Natural killer cell (primary cell): Measurements from ENCODE around the gene PUM1. TPM values are rescaled to one million over a fixed set of nuclear protein-coding genes. Genes with fewer than 3 reads are reported as not detected.

Source experiments
- ATAC-seq, 3 donors: fragments of 150-1000 bp in 2 of 3; fragments of 200-7000 bp in 1 of 3; cut with Tn5 transposase; 1 replicate in 1 of 3; 2 replicates in 2 of 3; pipeline ENCODE4 v1.10.0; 2021; ENCODE audit warnings: mild to moderate bottlenecking in 2 of 3, moderate library complexity in 2 of 3
- DNase-seq, 2 donors: peaks; one replicate each; pipeline versions ENCODE4 v3.0.0 to v3.0.0-alpha.2; 2013 to 2021; ENCODE audit warnings: mixed read lengths in 1 of 2
- H3K27ac ChIP-seq: one replicate; pipeline ENCODE4 v1.5.1; 2013; ENCODE audit warnings: mild to moderate bottlenecking, low read length
- H3K27me3 ChIP-seq: one replicate; pipeline ENCODE4 v1.6.1; 2013; ENCODE audit warnings: low read length; ENCODE audit not compliant: control insufficient read depth, insufficient read depth
- H3K36me3 ChIP-seq: one replicate; pipeline ENCODE4 v1.6.1; 2013; ENCODE audit warnings: low read length; ENCODE audit not compliant: control insufficient read depth, insufficient read depth
- H3K4me1 ChIP-seq: one replicate; pipeline ENCODE4 v1.6.1; 2013; ENCODE audit warnings: low read length; ENCODE audit not compliant: control insufficient read depth, insufficient read depth
- H3K4me3 ChIP-seq: one replicate; pipeline ENCODE4 v1.5.1; 2013; ENCODE audit warnings: low read length
- H3K9me3 ChIP-seq: one replicate; pipeline ENCODE4 v1.6.1; 2013; ENCODE audit warnings: low read length; ENCODE audit not compliant: control insufficient read depth, insufficient read depth
- H3K27ac Mint-ChIP-seq, 2 donors: one replicate each; pipeline ENCODE4 v1.8.0; 2022; ENCODE audit warnings: mild to moderate bottlenecking in 2 of 2, mixed read lengths in 2 of 2, moderate library complexity in 1 of 2
- H3K27me3 Mint-ChIP-seq, 2 donors: one replicate each; pipeline ENCODE4 v1.8.0; 2022; ENCODE audit warnings: low read depth in 2 of 2, mixed read lengths in 2 of 2
- H3K36me3 Mint-ChIP-seq: one replicate; pipeline ENCODE4 v1.8.0; 2022; ENCODE audit warnings: mixed read lengths
- H3K4me1 Mint-ChIP-seq, 2 donors: one replicate each; pipeline ENCODE4 v1.8.0; 2022; ENCODE audit warnings: mixed read lengths in 2 of 2
- H3K4me3 Mint-ChIP-seq: one replicate; pipeline ENCODE4 v1.8.0; 2022; ENCODE audit warnings: mild to moderate bottlenecking, moderate library complexity, mixed read lengths
- H3K9me3 Mint-ChIP-seq, 2 donors: one replicate each; pipeline ENCODE4 v1.8.0; 2022; ENCODE audit warnings: mixed read lengths in 2 of 2
- WGBS: methylation state at CpG from one replicate; pipeline ENCODE4 v1.1.7; 2013; ENCODE audit warnings: missing lambda C conversion rate; ENCODE audit not compliant: insufficient coverage; 5-methylcytosine and 5-hydroxymethylcytosine counted together
- intact Hi-C: fragments of 100-400 bp; cut with micrococcal nuclease; formaldehyde crosslinking; loops from one replicate; pipeline ENCODE4 v1.14.2; 2022
- total RNA-seq, 4 donors: library from RNA; stranded (reverse); fragments of 120-200 nt in 1 of 4; gene quantifications; one replicate each; pipeline versions ENCODE4 v1.2.3 to v1.2.4, GENCODE V29; 2013 to 2022
- TF ChIP-seq, protein P1 (sequence below): fragments of 200-600 bp; IDR thresholded peaks from one replicate; pipeline ENCODE4 v1.8.0; 2022; ENCODE audit warnings: antibody characterized with exemption

PUM1 gene
- total RNA-seq, 3 donors from 2014 or later (not counting 1 experiment from before 2014, with no cell fraction given), result 193 to 209 (median 202) TPM

DNA sequence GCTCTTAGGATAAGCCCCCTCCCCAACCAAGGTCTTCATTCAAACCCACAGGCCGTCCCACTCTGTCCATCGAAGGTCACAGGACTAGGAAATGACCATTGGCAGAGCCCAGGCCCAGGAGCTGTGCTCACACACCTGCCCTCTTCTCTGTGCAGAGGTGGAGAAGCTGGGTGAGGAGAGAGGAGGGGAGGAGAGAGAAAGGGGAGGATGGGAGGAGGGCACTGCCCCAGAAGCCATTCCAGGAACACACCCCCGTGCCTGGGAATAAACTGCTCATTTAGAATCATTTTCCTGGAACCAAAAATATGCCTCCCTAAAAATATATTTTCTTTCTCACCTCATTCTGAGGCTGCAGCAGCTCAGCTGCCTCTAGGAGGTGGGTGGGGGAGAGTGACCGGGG, 150.6 kb downstream of the PUM1 start:
- ATAC-seq, result no peak
- TF ChIP-seq, protein P1, sequence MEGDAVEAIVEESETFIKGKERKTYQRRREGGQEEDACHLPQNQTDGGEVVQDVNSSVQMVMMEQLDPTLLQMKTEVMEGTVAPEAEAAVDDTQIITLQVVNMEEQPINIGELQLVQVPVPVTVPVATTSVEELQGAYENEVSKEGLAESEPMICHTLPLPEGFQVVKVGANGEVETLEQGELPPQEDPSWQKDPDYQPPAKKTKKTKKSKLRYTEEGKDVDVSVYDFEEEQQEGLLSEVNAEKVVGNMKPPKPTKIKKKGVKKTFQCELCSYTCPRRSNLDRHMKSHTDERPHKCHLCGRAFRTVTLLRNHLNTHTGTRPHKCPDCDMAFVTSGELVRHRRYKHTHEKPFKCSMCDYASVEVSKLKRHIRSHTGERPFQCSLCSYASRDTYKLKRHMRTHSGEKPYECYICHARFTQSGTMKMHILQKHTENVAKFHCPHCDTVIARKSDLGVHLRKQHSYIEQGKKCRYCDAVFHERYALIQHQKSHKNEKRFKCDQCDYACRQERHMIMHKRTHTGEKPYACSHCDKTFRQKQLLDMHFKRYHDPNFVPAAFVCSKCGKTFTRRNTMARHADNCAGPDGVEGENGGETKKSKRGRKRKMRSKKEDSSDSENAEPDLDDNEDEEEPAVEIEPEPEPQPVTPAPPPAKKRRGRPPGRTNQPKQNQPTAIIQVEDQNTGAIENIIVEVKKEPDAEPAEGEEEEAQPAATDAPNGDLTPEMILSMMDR, result no peak
- Histone ChIP-seq H3K4me3 (no peak overlapping the region), H3K27ac (no peak overlapping the region), H3K27me3 (no peaks in the 10 kb centered on the region), H3K36me3 (no peaks in the 10 kb centered on the region), H3K4me1 (peaks cover 23% of the 10 kb centered on the region), H3K9me3 (no peaks in the 10 kb centered on the region)
- Mint-ChIP-seq H3K4me1 (peaks cover 0 to under 1% of the 10 kb centered on the region in 2 donors), H3K27ac (no peak overlapping the region), H3K9me3 (no peaks in the 10 kb centered on the region), H3K4me3 (no peak overlapping the region), H3K27me3 (peaks cover 9 to 13% of the 10 kb centered on the region in 2 donors), H3K36me3 (no peaks in the 10 kb centered on the region)
- DNase-seq, result no peak
- 82% methylated on average over 3 of the region's 4 CpGs for WGBS
- intact Hi-C loops, result no loop called here

DNA sequence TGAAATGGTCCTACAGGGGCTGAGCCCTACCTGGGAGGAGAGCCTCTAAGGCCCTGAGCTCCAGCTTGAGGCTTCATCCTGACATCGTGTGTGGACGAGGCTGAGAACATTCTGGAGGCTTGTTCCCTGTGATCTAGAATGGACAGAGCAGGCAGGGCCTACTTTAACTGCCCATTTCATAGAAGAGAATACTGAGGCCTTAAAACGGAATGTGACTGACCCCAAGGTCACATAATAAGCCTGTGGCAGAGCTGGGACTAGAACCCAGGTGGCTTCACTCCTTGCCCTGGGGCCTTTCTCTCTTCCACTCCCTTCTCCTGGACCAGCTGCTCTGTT, 151.0 kb downstream of the PUM1 start:
- Histone ChIP-seq H3K4me1 (peaks cover 23% of the 10 kb centered on the region), H3K36me3 (no peaks in the 10 kb centered on the region), H3K27me3 (no peaks in the 10 kb centered on the region), H3K4me3 (no peak overlapping the region), H3K9me3 (no peaks in the 10 kb centered on the region), H3K27ac (no peak overlapping the region)
- intact Hi-C loops, result no loop called here
- Mint-ChIP-seq H3K4me1 (peaks cover 3 to 4% of the 10 kb centered on the region in 2 donors), H3K27ac (no peak overlapping the region), H3K27me3 (peaks cover 12 to 16% of the 10 kb centered on the region in 2 donors), H3K9me3 (no peaks in the 10 kb centered on the region), H3K36me3 (no peaks in the 10 kb centered on the region), H3K4me3 (no peak overlapping the region)
- 90% methylated on average over 3 of the region's 3 CpGs for WGBS
- DNase-seq (no peak), ATAC-seq (no peak)
- TF ChIP-seq, protein P1, result no peak

DNA sequence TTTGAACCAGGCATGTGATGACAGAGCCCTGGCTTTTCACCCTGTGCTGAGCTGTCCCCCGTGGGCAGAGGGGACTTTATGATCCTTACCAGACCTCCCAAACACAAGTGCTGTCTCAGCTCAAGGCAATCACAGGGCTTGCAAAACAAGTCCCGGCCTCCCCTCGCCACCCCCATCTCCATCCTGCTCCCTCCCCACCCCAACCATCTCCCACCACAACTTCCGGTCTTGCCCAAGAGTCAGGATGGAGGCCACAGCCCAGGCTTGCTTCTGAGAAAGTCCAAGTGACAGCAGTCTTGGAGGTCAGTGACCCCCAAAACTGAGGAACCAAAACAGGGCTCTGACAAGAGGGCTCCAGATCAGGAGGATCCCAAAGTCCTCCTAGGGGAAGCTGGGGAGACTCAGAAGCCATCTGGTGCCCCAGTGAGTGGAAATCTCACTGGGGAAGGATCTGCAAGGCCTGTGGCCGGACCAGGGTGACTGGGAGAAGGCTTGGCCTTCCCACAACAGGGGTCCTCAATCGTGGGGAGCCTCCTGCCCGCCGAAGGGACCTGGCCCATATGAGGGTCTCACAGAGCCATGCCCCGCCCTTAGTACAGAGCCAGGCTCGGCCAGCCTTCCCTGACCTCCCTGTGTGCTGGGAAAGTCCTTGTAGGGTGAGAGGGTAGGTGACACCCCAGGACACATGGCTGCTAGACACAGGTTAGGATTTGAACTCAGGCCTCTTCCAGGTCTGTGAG, 152.4 kb downstream of the PUM1 start:
- DNase-seq (no peak), ATAC-seq (no peak)
- H3K9me3 Mint-ChIP-seq, result no peaks in the 10 kb centered on the region
- no peaks in the 10 kb centered on the region for H3K36me3 Mint-ChIP-seq
- Histone ChIP-seq H3K27ac (no peak overlapping the region), H3K4me1 (peaks cover 29% of the 10 kb centered on the region), H3K36me3 (no peaks in the 10 kb centered on the region), H3K9me3 (no peaks in the 10 kb centered on the region), H3K4me3 (no peak overlapping the region), H3K27me3 (peaks cover 5% of the 10 kb centered on the region)
- intact Hi-C loops, result no loop called here
- H3K4me1 Mint-ChIP-seq, result peaks cover 11 to 12% of the 10 kb centered on the region in 2 donors
- peaks cover 19 to 23% of the 10 kb centered on the region in 2 donors for H3K27me3 Mint-ChIP-seq
- TF ChIP-seq, protein P1, result no peak
- peak overlapping the region in 1 of 2 donors; percentile 8 for H3K27ac Mint-ChIP-seq
- WGBS, result 69% methylated on average over 10 of the region's 10 CpGs
- no peak overlapping the region for H3K4me3 Mint-ChIP-seq

DNA sequence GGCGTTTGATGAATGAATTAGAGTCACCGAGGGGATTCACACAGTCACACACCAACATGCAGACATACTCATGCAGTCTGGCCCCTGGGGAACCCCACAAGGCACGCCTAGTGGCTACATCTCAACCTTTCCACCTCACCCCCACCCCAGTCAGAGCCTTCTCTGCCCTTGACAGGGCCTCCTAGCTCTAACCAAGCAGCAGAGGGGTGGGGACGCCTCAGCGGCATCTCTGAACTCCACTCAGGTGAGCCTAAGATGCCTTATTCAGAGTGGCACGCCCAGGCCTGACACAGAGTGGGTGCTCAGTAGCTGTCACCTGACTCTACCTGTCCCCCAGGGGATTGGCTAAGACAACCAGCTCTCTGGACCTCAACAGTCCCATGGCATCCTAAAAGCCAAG, 153.3 kb downstream of the PUM1 start:
- Histone ChIP-seq H3K9me3 (no peaks in the 10 kb centered on the region), H3K27me3 (peaks cover 14% of the 10 kb centered on the region), H3K27ac (no peak overlapping the region), H3K36me3 (no peaks in the 10 kb centered on the region), H3K4me3 (no peak overlapping the region), H3K4me1 (peaks cover 37% of the 10 kb centered on the region)
- TF ChIP-seq, protein P1, result no peak
- H3K4me3 Mint-ChIP-seq, result no peak overlapping the region
- no peaks in the 10 kb centered on the region for H3K9me3 Mint-ChIP-seq
- no peak for ATAC-seq
- 87% methylated on average over 6 of the region's 6 CpGs for WGBS
- intact Hi-C loops, result no loop called here
- no peaks in the 10 kb centered on the region for H3K36me3 Mint-ChIP-seq
- no peak overlapping the region for H3K27ac Mint-ChIP-seq
- DNase-seq, result no peak
- H3K4me1 Mint-ChIP-seq, result peaks cover 11 to 17% of the 10 kb centered on the region in 2 donors
- peaks cover 24 to 30% of the 10 kb centered on the region in 2 donors for H3K27me3 Mint-ChIP-seq
